B cell (primary cell): ENCODE data around the gene PRR14L. TPM values are rescaled to one million over a fixed set of nuclear protein-coding genes. Genes with fewer than 3 reads are reported as not detected.

Experiments
- ATAC-seq: fragments of 200-7000 bp; cut with Tn5 transposase; one replicate; pipeline ENCODE4 v1.10.0; 2021; ENCODE audit warnings: low read depth, mild to moderate bottlenecking, moderate number of reproducible peaks, moderate library complexity
- CTCF ChIA-PET: fragments of 350-600 bp; sonication (Branson Sonifier 250); formaldehyde crosslinking; loops from one replicate; lab custom pipeline; 2021; ENCODE audit warnings: antibody characterized with exemption, inconsistent platforms; lab: Charles Lee
- POLR2A ChIA-PET: fragments of 350-600 bp; sonication (Branson Sonifier 250); formaldehyde crosslinking; loops from one replicate; lab custom pipeline; 2021; ENCODE audit warnings: antibody characterized with exemption; lab: Charles Lee
- DNase-seq: peaks from one replicate; pipeline ENCODE4 v3.0.0; 2013
- H2AFZ ChIP-seq: 2 replicates; pipeline ENCODE4 v1.6.1; 2012; ENCODE audit warnings: mild to moderate bottlenecking, low read depth, low read length; ENCODE audit not compliant: insufficient read depth, poor library complexity, severe bottlenecking
- H3K27ac ChIP-seq, 2 donors: 1 replicate in 1 of 2; 2 replicates in 1 of 2; pipeline ENCODE4 v1.5.1; 2012 to 2013; ENCODE audit warnings: low read length in 2 of 2, mild to moderate bottlenecking in 2 of 2, moderate library complexity in 1 of 2
- H3K27me3 ChIP-seq, 4 experiments: fragments of 200-600 bp in 1 of 4; sonication (generic) in 1 of 4; replicated peaks in 1 of 4; 1 replicate in 2 of 4; 2 replicates in 2 of 4; pipeline versions ENCODE4 v1.6.1 to v1.7.0; 2013 to 2016; ENCODE audit warnings: low read length in 3 of 4, mild to moderate bottlenecking in 2 of 4, mixed read lengths in 1 of 4, moderate library complexity in 1 of 4; ENCODE audit not compliant: insufficient read depth in 4 of 4, control insufficient read depth in 3 of 4; ENCODE audit errors: control extremely low read depth in 1 of 4
- H3K36me3 ChIP-seq, 2 experiments: replicated peaks in 1 of 2; 1 replicate in 1 of 2; 2 replicates in 1 of 2; pipeline versions ENCODE4 v1.6.1 to v1.7.1; 2013; ENCODE audit warnings: low read length in 1 of 2; ENCODE audit not compliant: insufficient read depth in 2 of 2, control insufficient read depth in 1 of 2; ENCODE audit errors: control extremely low read depth in 1 of 2, extremely low read depth in 1 of 2
- H3K4me1 ChIP-seq, 2 donors: fragments of 200-600 bp in 1 of 2; sonication (generic) in 1 of 2; 1 replicate in 1 of 2; 2 replicates in 1 of 2; pipeline versions ENCODE4 v1.5.1 to v1.6.1; 2013 to 2017; ENCODE audit warnings: low read length in 2 of 2; ENCODE audit not compliant: control insufficient read depth in 2 of 2, insufficient read depth in 2 of 2
- H3K4me2 ChIP-seq: replicated peaks from 2 replicates; pipeline ENCODE3; 2012; ENCODE audit warnings: mild to moderate bottlenecking, low read depth, low read length; ENCODE audit not compliant: poor library complexity, severe bottlenecking
- H3K4me3 ChIP-seq, 5 experiments: fragments of 200-600 bp in 1 of 5; sonication (generic) in 1 of 5; 1 replicate in 3 of 5; 2 replicates in 2 of 5; pipeline versions ENCODE4 v1.5.1 to v1.7.0; 2011 to 2016; ENCODE audit warnings: low read length in 4 of 5, mild to moderate bottlenecking in 4 of 5, low read depth in 2 of 5, control low read depth in 1 of 5, moderate library complexity in 1 of 5; ENCODE audit not compliant: insufficient read depth in 1 of 5; ENCODE audit errors: control extremely low read depth in 1 of 5, extremely low read depth in 1 of 5
- H3K79me2 ChIP-seq: fragments of 200-600 bp; sonication (generic); one replicate; pipeline ENCODE4 v1.6.0; 2016; ENCODE audit warnings: low read length; ENCODE audit not compliant: control insufficient read depth, insufficient read depth
- H3K9ac ChIP-seq: fragments of 200-600 bp; sonication (generic); 2 replicates; pipeline ENCODE4 v1.6.1; 2017; ENCODE audit warnings: mild to moderate bottlenecking, low read length, moderate library complexity
- H3K9me3 ChIP-seq, 3 donors: one replicate each; pipeline versions ENCODE4 v1.6.1 to v1.7.1; 2013; ENCODE audit warnings: low read length in 2 of 3; ENCODE audit not compliant: control insufficient read depth in 2 of 3, insufficient read depth in 1 of 3; ENCODE audit errors: control extremely low read depth in 1 of 3
- H4K20me1 ChIP-seq: 2 replicates; pipeline ENCODE4 v1.6.0; 2012; ENCODE audit warnings: mild to moderate bottlenecking, low read length; ENCODE audit not compliant: insufficient read depth, control insufficient read depth, poor library complexity, severe bottlenecking
- H3K27ac Mint-ChIP-seq: one replicate; pipeline ENCODE4 v1.8.0; 2021; ENCODE audit warnings: mixed read lengths
- H3K27me3 Mint-ChIP-seq: one replicate; pipeline ENCODE4 v1.8.0; 2021; ENCODE audit warnings: mixed read lengths
- H3K4me1 Mint-ChIP-seq: one replicate; pipeline ENCODE4 v1.8.0; 2021; ENCODE audit warnings: mixed read lengths
- H3K4me3 Mint-ChIP-seq: one replicate; pipeline ENCODE4 v1.8.0; 2021; ENCODE audit warnings: mixed read lengths
- H3K9me3 Mint-ChIP-seq: one replicate; pipeline ENCODE4 v1.8.0; 2022; ENCODE audit warnings: mixed read lengths; ENCODE audit not compliant: insufficient read depth
- CTCF ChIP-seq: fragments of 200-600 bp; IDR thresholded peaks from one replicate; pipeline ENCODE4 v1.8.0; 2022; ENCODE audit warnings: antibody characterized with exemption, mild to moderate bottlenecking
- EZH2 ChIP-seq: IDR thresholded peaks from 2 replicates; pipeline ENCODE4 v1.6.1; 2012; ENCODE audit warnings: borderline replicate concordance, low read depth, mild to moderate bottlenecking, moderate library complexity, low read length; ENCODE audit not compliant: insufficient read depth, poor library complexity, severe bottlenecking
- WGBS: methylation state at CpG from one replicate; pipeline ENCODE4 v1.1.5; 2013; ENCODE audit warnings: missing lambda C conversion rate; ENCODE audit not compliant: insufficient coverage; 5-methylcytosine and 5-hydroxymethylcytosine counted together
- intact Hi-C: fragments of 100-400 bp; cut with micrococcal nuclease; formaldehyde crosslinking; loops from one replicate; pipeline ENCODE4 v1.10.0; 2022
- polyA plus RNA-seq: library from polyadenylated mRNA; depleted of rRNA; stranded (reverse); fragments of >200 nt; gene quantifications from 2 replicates; pipeline ENCODE4 v1.2.3, GENCODE V29; 2012
- total RNA-seq, 2 donors: library from RNA; stranded (reverse); fragments of 120-200 nt in 1 of 2; gene quantifications; 1 replicate in 1 of 2; 2 replicates in 1 of 2; pipeline versions ENCODE4 v1.2.3 to v1.2.4, GENCODE V29; 2013 to 2022

Gene PRR14L
- total and polyA plus RNA-seq, 2 donors (not counting 1 experiment from before 2014, with no cell fraction given), result 8.5 to 69.6 TPM

- intact Hi-C loops, result loop anchor here (10.0 kb wide), 2 partner anchors 675 to 1215 kb away; partner anchors contain the start of genes MORC2, MTFP1 and TUG1
- H3K4me1 Mint-ChIP-seq, result peaks cover 42% of the 10 kb centered on the region
Observed at GRCh38 chr22:31639436-31640039, 110.4 kb downstream of the PRR14L start.

More at GRCh38 chr22:31639436-31640039, 110.4 kb downstream of the PRR14L start:
- peaks cover 28% of the 10 kb centered on the region for H4K20me1 ChIP-seq
- H3K27me3 Mint-ChIP-seq, result no peaks in the 10 kb centered on the region
- H3K79me2 ChIP-seq, result peaks cover 57% of the 10 kb centered on the region
- H3K9me3 Mint-ChIP-seq, result no peaks in the 10 kb centered on the region
- POLR2A ChIA-PET, result interaction anchor here (0.7 kb wide), 1 partner anchor 233 kb away, joined by 5 read pairs; no protein-coding TSS in a partner anchor
- CTCF ChIA-PET, result interaction anchor here (0.6 to 4.4 kb wide), 4 partner anchors 8 to 438 kb away, joined by 3 to 25 read pairs (median 9); no protein-coding TSS in a partner anchor
- no peak overlapping the region for H3K9ac ChIP-seq
- peaks cover 31 to 38% of the 10 kb centered on the region in 2 donors for H3K4me1 ChIP-seq
- no peak overlapping the region for H2AFZ ChIP-seq
- ATAC-seq, result no peak
- H3K27me3 ChIP-seq, result no peaks in the 10 kb centered on the region
- peak overlapping the region; percentile 93 for H3K4me2 ChIP-seq
- H3K9me3 ChIP-seq, result no peaks in the 10 kb centered on the region
- DNase-seq, result no peak
- H3K4me3 Mint-ChIP-seq, result peak overlapping the region; percentile 66
- peak overlapping the region in 1 of 2 donors; percentile 86 for H3K27ac ChIP-seq
- H3K4me3 ChIP-seq, result no peak overlapping the region
- WGBS, result 43% methylated on average over 4 of the region's 4 CpGs
- H3K36me3 ChIP-seq, result peaks cover 0 to 14% of the 10 kb centered on the region in 2 experiments
- peak overlapping the region; percentile 86 for H3K27ac Mint-ChIP-seq
- no peak for TF ChIP-seq CTCF
- no peak for TF ChIP-seq EZH2
